ENCODE data around the gene PTPRN2.
"Not testable (repeated sequence)": the region's sequence is repeated elsewhere in the genome, so short reads cannot be mapped to it uniquely, and the experiment has no call there.

The PTPRN2 gene

DNA sequence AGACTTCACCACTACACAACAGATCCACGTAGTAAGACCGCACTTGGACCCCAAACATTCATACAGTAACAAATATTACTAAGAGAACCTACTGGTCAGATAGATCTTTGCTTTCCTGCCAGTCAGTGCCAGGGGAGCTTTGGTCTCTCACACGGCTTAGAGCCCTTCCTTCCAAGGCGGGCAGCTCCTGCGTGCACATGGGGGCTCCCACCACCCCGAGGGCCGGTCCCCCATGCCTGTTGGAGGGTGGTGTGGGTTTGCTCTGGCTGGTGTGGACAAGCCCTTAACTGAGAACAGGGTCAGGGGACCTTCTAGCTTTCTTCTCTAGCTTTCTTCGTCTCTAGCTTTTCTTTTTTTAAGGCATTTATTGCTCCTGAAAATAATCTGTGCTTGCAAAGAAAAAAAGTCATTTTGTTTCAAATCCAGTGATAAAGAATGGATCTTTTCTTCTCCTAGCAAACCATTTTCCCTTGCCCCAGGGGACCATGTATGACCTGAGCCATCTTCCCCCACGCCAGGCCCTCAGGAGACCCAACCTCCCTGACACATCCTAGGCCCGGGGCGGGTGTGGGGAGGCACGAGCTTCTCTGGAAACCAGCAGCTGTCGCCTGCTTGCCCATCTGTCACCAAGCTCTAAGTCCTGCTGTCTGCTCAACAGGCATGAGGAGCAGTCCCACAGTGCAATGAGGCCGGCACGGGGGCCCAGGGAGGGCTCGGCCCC, 591.1 kb downstream of the PTPRN2 start:
- no peak for DNase-seq

DNA sequence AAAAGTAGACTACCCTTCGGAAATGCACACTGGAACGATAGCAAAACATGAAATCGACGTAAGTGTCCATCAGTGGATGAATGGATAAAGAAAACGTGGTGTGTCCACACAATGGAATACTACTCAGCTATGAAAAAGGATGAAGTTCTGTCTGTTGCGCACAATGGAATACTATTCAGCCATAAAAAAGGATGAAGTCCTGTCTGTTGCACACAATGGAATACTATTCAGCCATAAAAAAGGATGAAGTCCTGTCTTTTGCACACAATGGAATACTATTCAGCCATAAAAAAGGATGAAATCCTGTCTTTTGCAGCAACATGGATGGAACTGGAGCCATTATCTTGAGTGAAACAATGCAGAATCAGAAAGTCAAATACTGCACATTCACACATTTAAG, 591.8 kb downstream of the PTPRN2 start:
- DNase-seq, result no peak

- no peak for DNase-seq
Observed at GRCh38 chr7:157994319-157994718, 593.3 kb downstream of the PTPRN2 start.

GRCh38 chr7:157993406-157994105, 594.1 kb downstream of the PTPRN2 start:
- DNase-seq, result no peak

DNA sequence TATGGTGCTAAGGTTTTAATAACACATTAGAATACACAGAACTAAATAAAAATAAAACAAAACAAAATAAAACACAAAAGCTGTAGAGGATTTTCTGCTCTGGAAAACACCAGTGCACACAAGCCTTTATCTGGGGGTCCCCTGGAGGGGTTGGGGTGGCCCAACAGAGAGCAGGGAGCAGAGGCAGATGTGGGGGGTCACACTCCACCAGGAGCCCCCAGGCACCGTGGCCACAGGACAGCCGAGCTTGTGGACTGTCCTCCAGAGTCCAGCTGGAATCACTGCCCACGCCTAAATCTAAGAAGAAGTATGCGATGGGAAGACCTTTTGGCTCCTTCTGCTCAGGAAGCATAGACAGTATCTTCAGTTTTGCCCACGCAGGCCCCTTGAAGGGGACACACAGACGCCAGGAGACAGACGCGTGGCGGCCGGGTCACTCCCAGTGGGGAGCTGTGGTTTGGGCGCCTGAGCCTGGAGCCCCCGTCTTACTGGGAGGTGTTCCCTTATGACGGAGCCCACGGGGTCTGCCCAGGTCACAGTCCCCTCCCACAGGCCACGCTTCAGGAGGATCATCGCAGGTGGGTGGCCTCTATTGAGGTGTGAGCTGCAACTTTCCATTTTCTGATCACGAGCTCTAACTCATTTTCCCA, 595.0 kb downstream of the PTPRN2 start:
- no peak for DNase-seq

- no peak for DNase-seq
Observed at GRCh38 chr7:157991761-157992160, 595.9 kb downstream of the PTPRN2 start.

- DNase-seq, result no peak
Observed at GRCh38 chr7:157991351-157991750, 596.3 kb downstream of the PTPRN2 start.

GRCh38 chr7:157990881-157991250, 596.8 kb downstream of the PTPRN2 start:
- DNase-seq, result no peak

DNA sequence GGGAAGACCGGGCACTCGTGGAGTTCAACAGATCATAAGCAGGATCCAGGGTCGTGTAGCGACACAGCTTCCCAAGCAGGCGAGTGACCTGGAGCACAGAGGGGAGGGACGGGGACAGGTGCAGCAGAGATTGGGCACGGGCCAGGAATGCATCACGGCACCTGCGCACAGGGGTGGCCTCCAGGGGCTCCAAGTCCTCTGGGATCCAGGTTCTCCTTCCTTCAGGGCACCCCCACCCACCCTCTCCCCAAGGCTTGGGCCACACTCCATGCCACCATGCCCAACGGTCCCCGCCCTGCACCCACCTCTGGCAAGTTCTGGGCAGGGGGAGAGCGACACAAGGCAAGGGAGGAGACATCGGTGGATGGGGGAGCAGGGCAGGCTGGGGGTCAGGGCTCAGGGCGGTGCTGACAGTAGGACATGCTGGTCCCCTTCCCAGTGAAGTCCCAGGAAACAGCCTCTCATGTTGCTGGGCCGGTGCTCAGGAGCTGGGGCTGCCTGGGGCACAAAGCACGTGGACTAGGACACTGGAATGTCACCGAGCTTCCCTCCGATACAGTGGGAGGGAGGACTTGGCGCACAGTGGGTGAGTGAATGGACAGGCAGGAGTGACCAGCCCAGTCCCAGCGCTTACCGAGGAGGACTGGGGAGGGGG, 597.3 kb downstream of the PTPRN2 start:
- DNase-seq, result no peak

DNA sequence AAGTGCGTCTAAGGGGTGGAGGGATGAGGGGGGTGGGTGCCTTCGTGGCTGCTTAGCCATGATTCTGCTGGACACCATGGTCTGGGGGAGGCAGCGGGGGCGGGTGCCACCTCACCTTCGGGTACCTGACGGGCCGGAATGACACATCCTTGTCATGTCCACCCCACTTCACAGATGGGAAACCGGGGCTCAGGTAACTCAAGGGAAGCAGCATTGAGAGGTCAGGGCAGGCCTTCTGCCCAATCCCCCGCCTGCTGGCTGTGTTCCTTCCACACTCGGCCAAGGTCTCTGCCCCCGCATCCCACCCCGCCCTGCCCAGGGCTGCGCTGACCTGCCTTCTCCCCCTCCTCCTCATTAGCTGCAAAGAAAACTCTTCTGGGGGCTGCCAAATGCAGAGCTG, 598.0 kb downstream of the PTPRN2 start:
- no peak for DNase-seq

GRCh38 chr7:157987906-157988305, 599.7 kb downstream of the PTPRN2 start:
- DNase-seq, result no peak

DNA sequence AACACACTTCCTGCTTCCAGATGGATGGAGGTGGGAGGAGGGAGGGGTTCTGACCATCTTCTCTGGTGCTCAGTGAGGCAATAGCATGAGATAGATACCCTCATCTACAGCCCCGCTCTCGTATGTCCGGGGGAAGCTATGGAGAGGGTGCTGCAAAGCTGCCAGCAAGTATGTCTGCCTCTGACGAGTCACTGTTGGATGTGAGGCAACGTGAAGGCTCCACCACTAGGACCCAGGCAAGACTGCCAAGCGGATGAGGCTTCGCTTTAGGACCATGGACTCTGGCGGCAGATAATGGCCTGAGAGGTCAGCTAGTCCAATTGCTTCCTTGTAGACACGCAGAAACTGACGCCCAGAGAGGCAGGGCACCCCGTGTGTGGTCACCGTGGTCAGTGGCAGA, 601.6 kb downstream of the PTPRN2 start:
- DNase-seq, result no peak

GRCh38 chr7:157985636-157986035, 602.0 kb downstream of the PTPRN2 start:
- DNase-seq, result no peak

- no peak for DNase-seq
Observed at GRCh38 chr7:157984423-157985163, 603.0 kb downstream of the PTPRN2 start.

GRCh38 chr7:157983502-157984422, 603.9 kb downstream of the PTPRN2 start:
- DNase-seq, result no peak

DNA sequence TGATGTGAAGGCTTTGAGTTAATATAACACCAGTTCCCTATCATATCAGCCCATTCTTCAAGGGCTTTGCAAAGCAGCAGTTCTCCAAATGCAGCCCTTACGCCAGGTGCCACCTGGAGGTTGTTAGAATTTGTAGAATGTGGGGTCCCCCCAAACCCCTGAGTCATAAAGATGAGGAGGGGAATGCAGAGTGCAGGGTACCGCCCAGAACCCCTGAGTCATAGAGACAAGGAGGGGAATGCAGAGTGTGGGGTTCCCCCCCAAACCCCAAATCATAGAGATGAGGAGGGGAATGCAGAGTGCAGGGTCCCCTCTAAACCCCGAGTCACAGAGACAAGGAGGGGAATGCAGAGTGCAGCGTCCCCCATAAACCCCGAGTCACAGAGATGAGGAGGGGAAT, 605.8 kb downstream of the PTPRN2 start:
- DNase-seq, result no peak

DNA sequence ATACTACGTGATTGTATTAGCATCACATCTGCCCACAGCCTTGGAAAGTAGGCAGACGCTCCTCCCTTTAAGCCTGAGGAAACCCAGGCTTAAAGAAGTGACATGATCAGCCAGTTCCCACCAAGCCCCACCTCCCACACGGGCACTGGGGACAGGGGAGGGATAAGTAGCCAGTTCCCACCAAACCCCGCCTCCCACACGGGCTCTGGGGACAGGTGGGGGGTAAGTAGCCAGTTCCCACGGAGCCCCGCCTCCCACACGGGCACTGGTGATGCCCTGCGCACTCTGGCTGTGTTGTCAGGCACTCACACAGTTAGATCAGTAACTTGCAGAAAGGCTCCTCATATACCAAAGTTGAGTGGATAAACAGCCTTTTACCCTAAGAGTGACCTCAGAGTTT, 606.8 kb downstream of the PTPRN2 start:
- DNase-seq, result no peak

DNA sequence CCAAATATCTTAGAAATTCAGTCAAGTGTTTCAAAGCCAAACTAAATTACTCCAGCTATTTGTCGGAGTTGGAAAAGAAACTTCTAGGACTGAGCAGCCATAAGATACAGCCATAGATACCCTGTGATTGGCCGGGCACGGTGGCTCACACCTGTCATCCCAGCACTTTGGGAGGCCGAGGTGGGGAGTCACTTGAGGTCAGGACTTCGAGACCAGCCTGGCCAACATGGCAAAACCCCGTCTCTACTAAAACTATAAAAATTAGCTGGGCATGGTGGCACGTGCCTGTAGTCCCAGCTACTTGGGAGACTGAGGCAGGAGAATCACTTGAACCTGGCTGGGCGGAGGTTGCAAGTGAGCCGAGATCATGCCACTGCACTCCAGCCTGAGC, 607.3 kb downstream of the PTPRN2 start:
- not testable (repeated sequence) for DNase-seq

DNA sequence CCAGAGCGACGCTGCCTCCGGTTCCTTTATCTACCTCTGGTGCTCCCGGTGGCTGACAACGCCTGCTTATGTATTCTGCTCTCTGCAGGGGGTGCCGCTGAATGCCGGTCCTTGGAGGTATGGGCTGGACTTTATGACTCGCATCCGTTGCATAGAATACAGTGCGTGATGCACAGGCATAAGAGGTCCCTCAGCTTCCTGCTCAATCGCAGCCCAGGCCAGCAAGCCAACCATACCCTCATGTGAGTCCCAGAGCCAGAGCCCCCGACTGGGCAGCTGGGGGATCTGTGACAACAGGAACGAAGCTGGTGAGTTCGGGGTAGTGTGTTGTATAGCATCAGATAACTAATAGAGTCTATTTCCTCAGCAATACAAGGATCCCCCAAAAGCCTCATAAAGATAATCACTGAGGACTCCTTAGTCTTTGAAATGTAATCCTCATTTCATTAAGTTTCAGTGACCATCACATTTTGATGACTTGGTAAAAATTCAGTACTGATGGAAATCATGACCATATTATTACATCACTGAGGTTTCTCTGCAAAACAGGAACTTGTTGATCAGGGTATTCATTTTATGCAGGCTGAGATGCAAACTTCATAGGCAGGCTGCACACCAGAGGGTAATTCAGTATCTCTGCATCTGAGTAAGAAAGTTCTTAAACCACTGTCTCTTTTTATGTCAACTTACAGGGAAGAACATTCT, 607.8 kb downstream of the PTPRN2 start:
- DNase-seq, result no peak

DNA sequence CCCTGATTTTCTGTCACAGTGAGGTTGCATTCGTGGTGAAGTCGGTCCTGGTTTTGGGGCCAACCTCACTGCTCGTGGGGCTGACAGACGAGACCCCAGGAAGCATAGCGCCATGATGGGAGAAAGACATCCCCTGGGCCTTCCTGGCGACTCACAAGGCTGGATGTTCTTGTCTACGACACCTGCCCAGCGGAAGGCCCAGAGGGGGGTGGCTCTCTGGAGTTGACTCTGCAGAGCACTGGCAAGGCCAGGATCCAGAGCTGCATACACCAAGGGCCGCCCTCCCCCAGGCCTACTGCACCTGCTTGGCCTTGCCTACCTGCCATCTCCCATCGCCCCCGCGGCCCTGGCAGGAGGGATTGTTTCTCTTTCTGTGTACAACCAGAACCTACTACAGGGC, 608.9 kb downstream of the PTPRN2 start:
- no peak for DNase-seq

Measured in stimulated activated CD4-positive, alpha-beta T cell treated with anti-CD3 and anti-CD28 coated beads, Interleukin-4, amount 100 ng/mL, for 1 hour (primary cell).